K562 (cell line): Measurements from ENCODE around the gene RNF224. TPM values are rescaled to one million over a fixed set of nuclear protein-coding genes. Genes with fewer than 3 reads are reported as not detected.

ENCODE experiments used
- ATAC-seq: fragments of 200-7000 bp; cut with Tn5 transposase; 3 replicates; pipeline ENCODE4 v1.9.1; 2020; ENCODE audit warnings: moderate library complexity
- BruUV-seq: library from RNA; stranded (reverse); fragments of 400-500 nt; replicated peaks from 2 replicates; lab custom pipeline; 2021; lab: Mats Ljungman, UMichigan
- CTCF ChIA-PET: fragments of 300-600 bp; formaldehyde crosslinking; extraction: SDS; loops from one replicate; lab custom pipeline; 2021; ENCODE audit warnings: low intra/inter-chr PET ratio; lab: Yijun Ruan, JAX
- POLR2A ChIA-PET: fragments of 300-600, 350-650 bp; sonication (Branson Sonifier 250); formaldehyde crosslinking; extraction: SDS; loops from one replicate; lab custom pipeline; 2021; ENCODE audit warnings: antibody characterized with exemption, inconsistent platforms; lab: Yijun Ruan, JAX
- DNase-seq, 4 experiments: peaks; one replicate each; pipeline versions ENCODE4 v3.0.0 to v3.0.0-alpha.2; 2011 to 2018; ENCODE audit warnings: low spot score in 3 of 4, mixed read lengths in 3 of 4; ENCODE audit errors: extremely low read depth in 1 of 4
- FAIRE-seq: peaks from 2 replicates; lab custom pipeline; 2011; peaks lifted over from hg19 to GRCh38; lab: Jason Lieb, UNC
- H2AFZ ChIP-seq: 2 replicates; pipeline ENCODE4 v1.6.0; 2011; ENCODE audit warnings: low read depth, low read length, control low read depth, inconsistent platforms
- H3K27ac ChIP-seq: fragments of 200-600 bp; 3 replicates; pipeline ENCODE4 v1.8.0; 2011; ENCODE audit warnings: low read depth, mild to moderate bottlenecking, control low read depth, inconsistent platforms, low read length, moderate library complexity, mixed read lengths; ENCODE audit errors: extremely low read depth
- H3K27me3 ChIP-seq, 2 experiments: fragments of 300-600 bp in 1 of 2; 2 replicates in 1 of 2; 3 replicates in 1 of 2; pipeline versions ENCODE4 v1.6.0 to v1.8.0; 2011; ENCODE audit warnings: inconsistent platforms in 2 of 2, low read length in 2 of 2, mild to moderate bottlenecking in 1 of 2, mixed read lengths in 1 of 2, moderate library complexity in 1 of 2; ENCODE audit not compliant: control insufficient read depth in 2 of 2, insufficient read depth in 2 of 2
- H3K36me3 ChIP-seq: fragments of 300-600 bp; 3 replicates; pipeline ENCODE4 v1.8.0; 2011; ENCODE audit warnings: mild to moderate bottlenecking, low read length, inconsistent platforms; ENCODE audit not compliant: control insufficient read depth, insufficient read depth
- H3K4me1 ChIP-seq, 2 experiments: fragments of 200-600 bp in 1 of 2; replicated peaks in 1 of 2; 2 replicates in 1 of 2; 3 replicates in 1 of 2; pipeline versions ENCODE4 v1.5.1 to v1.8.0; 2011; ENCODE audit warnings: inconsistent platforms in 2 of 2, low read length in 2 of 2, mild to moderate bottlenecking in 1 of 2, mixed read lengths in 1 of 2, moderate library complexity in 1 of 2; ENCODE audit not compliant: control insufficient read depth in 2 of 2, insufficient read depth in 2 of 2
- H3K4me2 ChIP-seq: 2 replicates; pipeline ENCODE4 v1.6.1; 2011; ENCODE audit warnings: low read length, control low read depth, inconsistent platforms, mixed read lengths; ENCODE audit not compliant: insufficient read depth
- H3K4me3 ChIP-seq: fragments of 200-600 bp; sonication (generic), shearing (Covaris generic); 2 replicates; pipeline ENCODE4 v1.5.1; 2016; ENCODE audit warnings: control low read depth, inconsistent platforms
- H3K79me2 ChIP-seq: fragments of 200-600 bp; 3 replicates; pipeline ENCODE4 v1.8.0; 2011; ENCODE audit warnings: low read length, inconsistent platforms; ENCODE audit not compliant: control insufficient read depth, insufficient read depth
- H3K9ac ChIP-seq, 2 experiments: 2 replicates each; pipeline versions ENCODE4 v1.6.0 to v1.6.1; 2011; ENCODE audit warnings: low read depth in 2 of 2, low read length in 2 of 2, control low read depth in 1 of 2, inconsistent platforms in 1 of 2, mild to moderate bottlenecking in 1 of 2, mixed read lengths in 1 of 2; ENCODE audit not compliant: insufficient read depth in 1 of 2
- H3K9me1 ChIP-seq: one replicate; pipeline ENCODE4 v1.6.0; 2011; ENCODE audit warnings: inconsistent platforms, mild to moderate bottlenecking, low read length, moderate library complexity; ENCODE audit not compliant: control insufficient read depth, insufficient read depth
- H3K9me3 ChIP-seq: replicated peaks from 2 replicates; pipeline ENCODE4 v1.5.1; 2011; ENCODE audit warnings: low read depth, low read length, inconsistent platforms; ENCODE audit not compliant: control insufficient read depth, insufficient read depth
- H4K20me1 ChIP-seq: replicated peaks from 2 replicates; pipeline ENCODE4 v1.6.1; 2011; ENCODE audit warnings: low read length, inconsistent platforms, mixed read lengths; ENCODE audit not compliant: control insufficient read depth, insufficient read depth
- ARID1B ChIP-seq: fragments of 450-650 bp; IDR thresholded peaks from 2 replicates; pipeline ENCODE4 v1.6.1; 2016; ENCODE audit warnings: antibody characterized with exemption, mild to moderate bottlenecking, inconsistent platforms
- CGGBP1 ChIP-seq: fragments of 250-450 bp; sonication (Bioruptor Pico); IDR thresholded peaks from 2 replicates; pipeline ENCODE4 v1.9.0; 2021; ENCODE audit warnings: mild to moderate bottlenecking
- E2F6 ChIP-seq, 2 experiments: IDR thresholded peaks; 2 replicates each; pipeline ENCODE4 v1.6.1; 2011; ENCODE audit warnings: borderline replicate concordance in 1 of 2, control low read depth in 1 of 2, low read depth in 1 of 2, low read length in 1 of 2, mild to moderate bottlenecking in 1 of 2, mixed read lengths in 1 of 2, moderate library complexity in 1 of 2; ENCODE audit not compliant: insufficient read depth in 1 of 2, insufficient read length in 1 of 2, poor library complexity in 1 of 2, severe bottlenecking in 1 of 2; ENCODE audit errors: extremely low read depth in 1 of 2
- MTA2 ChIP-seq: fragments of 450-650 bp; IDR thresholded peaks from 2 replicates; pipeline ENCODE4 v1.6.1; 2016; ENCODE audit warnings: low read depth
- RAD21 ChIP-seq, 2 experiments: fragments of 250-450 bp in 1 of 2; fragments of 450-650 bp in 1 of 2; sonication (Bioruptor Pico) in 1 of 2; formaldehyde crosslinking in 1 of 2; IDR thresholded peaks in 1 of 2; conservative IDR thresholded peaks in 1 of 2; 2 replicates each; pipeline versions ENCODE4 v1.4.0 to v1.8.0; 2020 to 2022; ENCODE audit warnings: mild to moderate bottlenecking in 2 of 2, moderate library complexity in 1 of 2
- RNF2 ChIP-seq: sonication (generic); IDR thresholded peaks from 2 replicates; pipeline ENCODE4 v1.6.1; 2016
- TFAP4 ChIP-seq: sonication (generic); formaldehyde crosslinking; IDR thresholded peaks from 2 replicates; pipeline ENCODE4 v1.8.0; 2022; ENCODE audit warnings: missing genetic modification reagents, mild to moderate bottlenecking, moderate library complexity, borderline replicate concordance
- YY1 ChIP-seq, 3 experiments: IDR thresholded peaks; 2 replicates each; pipeline ENCODE4 v1.6.1; 2011; ENCODE audit warnings: low read length in 2 of 3, mild to moderate bottlenecking in 2 of 3, moderate library complexity in 2 of 3, borderline replicate concordance in 1 of 3, control low read depth in 1 of 3, low read depth in 1 of 3; ENCODE audit not compliant: insufficient read depth in 3 of 3, insufficient replicate concordance in 2 of 3, control insufficient read depth in 1 of 3, insufficient read length in 1 of 3; ENCODE audit errors: extremely low read depth in 1 of 3
- ZNF239 ChIP-seq: fragments of 250-450 bp; sonication (Bioruptor Pico); IDR thresholded peaks from 2 replicates; pipeline ENCODE4 v1.4.0; 2020; ENCODE audit warnings: mild to moderate bottlenecking
- ZNF609 ChIP-seq: sonication (generic); formaldehyde crosslinking; IDR thresholded peaks from 2 replicates; pipeline ENCODE4 v1.8.1; 2023; ENCODE audit warnings: missing genetic modification reagents, mild to moderate bottlenecking, borderline replicate concordance
- ZNF695 ChIP-seq: fragments of 450-650 bp; formaldehyde crosslinking; IDR thresholded peaks from 2 replicates; pipeline ENCODE4 v1.4.0; 2020; ENCODE audit warnings: mild to moderate bottlenecking, moderate library complexity
- ZSCAN29 ChIP-seq: fragments of 450-650 bp; IDR thresholded peaks from 2 replicates; pipeline ENCODE4 v1.6.1; 2017
- WGBS: fragments of 100-300 bp; shearing (Covaris generic); methylation state at CpG from one replicate; pipeline ENCODE4 v1.1.6; 2016; ENCODE audit warnings: low coverage, mixed read lengths; ENCODE audit not compliant: insufficient coverage; ENCODE audit errors: missing lambda C conversion rate; 5-methylcytosine and 5-hydroxymethylcytosine counted together
- in situ Hi-C: fragments of 300-500 bp; cut with MboI; formaldehyde crosslinking; loops from 4 replicates; pipeline ENCODE4 v1.15.0; 2018; ENCODE audit warnings: inconsistent platforms, mixed read lengths
- intact Hi-C: fragments of 100-400 bp; cut with micrococcal nuclease; formaldehyde crosslinking; loops from 2 replicates; pipeline ENCODE4 v1.14.2; 2022
- polyA plus RNA-seq, 8 experiments: library from polyadenylated mRNA; depleted of rRNA in 4 of 8; stranded (reverse) in 5 of 8; unstranded in 3 of 8; fragments of >200 nt; fragmentation: Nextera tagmentation in 2 of 8; fragmentation: Illumina TruSeq in 1 of 8; extraction: Ambion mirVana in 2 of 8; extraction: Trizol in 1 of 8; gene quantifications; 2 replicates each; pipeline versions ENCODE4 v1.2.1 to v1.2.3, GENCODE V29; 2011 to 2014; ENCODE audit warnings: inconsistent platforms in 1 of 8, missing spikeins in 1 of 8
- total RNA-seq, 7 experiments: library from RNA; depleted of rRNA in 6 of 7; stranded (reverse); fragments of >200 nt in 6 of 7; fragmentation: Illumina TruSeq in 2 of 7; extraction: Trizol in 2 of 7; gene quantifications; 2 replicates each; pipeline versions ENCODE4 v1.2.1 to v1.2.3, GENCODE V29; 2011 to 2021; ENCODE audit warnings: low replicate concordance in 1 of 7

RNF224 gene
- total and polyA plus RNA-seq, 9 of the 15 experiments (the other 6 are each of a cell fraction or from before 2014, with no cell fraction given), result not detected

GRCh38 chr9:137240841-137241489 is 13.7 kb downstream of the RNF224 start, which contains the start of gene TUBB4B:
Gene TUBB4B, plus strand, starts transcription at chr9:137241287. Its CDS starts 74 bp downstream, at chr9:137241361.
- H3K4me3 ChIP-seq, result peak within 1 kb of the TSS; percentile 96
- ChIA-PET POLR2A (interaction anchor here (0.6 to 6.5 kb wide), 46 partner anchors 9 to 488 kb away, joined by 3 to 221 read pairs (median 4); partner anchors contain the start of genes ANAPC2, DPP7, MAN1B1 and NELFB), CTCF (no interaction called here)
- ATAC-seq (peak; percentile 80), DNase-seq (peak; percentile 88 to 100 (median 94)), FAIRE-seq (peak; percentile 100)
- no peaks in the 10 kb centered on the region for H3K27me3 ChIP-seq
- WGBS, result 0% methylated on average over 45 of the region's 67 CpGs
- intact Hi-C loops, result loop anchor here (1.0 to 10.0 kb wide), 4 partner anchors 14 to 456 kb away; partner anchors contain the start of genes NELFB, NRARP and TOR4A
- H3K4me2 ChIP-seq, result peak within 1 kb of the TSS; percentile 95
- no peaks in the 10 kb centered on the region for H3K9me3 ChIP-seq
- H4K20me1 ChIP-seq, result peaks cover 30% of the 10 kb centered on the region
- H3K27ac ChIP-seq, result peak within 1 kb of the TSS; percentile 98
- in situ Hi-C loops, result loop anchor here (25.0 kb wide), 1 partner anchor 454 kb away; the partner anchor contains the start of genes CCDC183 and TMEM141
- H3K79me2 ChIP-seq, result peaks cover 57% of the 10 kb centered on the region
- BruUV-seq, result no TSS peak
- H2AFZ ChIP-seq, result peak within 1 kb of the TSS; percentile 85
- peaks cover 30% of the 10 kb centered on the region for H3K36me3 ChIP-seq
- H3K9me1 ChIP-seq, result peaks cover 4% of the 10 kb centered on the region
- peaks cover 33 to 91% of the 10 kb centered on the region in 2 experiments for H3K4me1 ChIP-seq
- peak within 1 kb of the TSS; percentile 88 to 100 for H3K9ac ChIP-seq
- TF ChIP-seq MTA2 (no peak), ZNF609 (peak; percentile 63; the same call in 1 of the 2 replicates), TFAP4 (CRISPR knock-in tag) (peak; percentile 38), ZNF695 (CRISPR knock-in tag) (no peak), YY1 (IDR thresholded peaks at IDR 0.05; ENCODE audit: borderline replicate concordance in 1 of 3, control insufficient read depth in 1 of 3, extremely low read depth in 1 of 3, insufficient read depth in 3 of 3, insufficient read length in 1 of 3, insufficient replicate concordance in 2 of 3, low read depth in 1 of 3, low read length in 2 of 3) (peak; percentile 49 to 93 (median 90)), ZSCAN29 (no peak), ZNF239 (CRISPR knock-in tag) (no peak), RNF2 (peak; percentile 87), ARID1B (no peak), RAD21 (CRISPR knock-in tag; conservative IDR thresholded peaks at IDR 0.05 in 1 of 2, IDR thresholded peaks at IDR 0.05 in 1 of 2) (0 out of 4 replicates have a peak, but pooled peaks of 1 of the 2 experiments have one; percentile 4), CGGBP1 (peak; percentile 97), E2F6 (IDR thresholded peaks at IDR 0.05; ENCODE audit: borderline replicate concordance in 1 of 2, extremely low read depth in 1 of 2, insufficient read depth in 1 of 2, insufficient read length in 1 of 2, low read depth in 1 of 2, low read length in 1 of 2, poor library complexity in 1 of 2, severe bottlenecking in 1 of 2) (peak in 1 of 2 experiments; percentile 65)
